ENCODE measurements around the gene EIPR1. TPM values are rescaled to one million over a fixed set of nuclear protein-coding genes. Genes with fewer than 3 reads are reported as not detected.

The EIPR1 gene
- total and polyA plus RNA-seq, 2 donors (not counting 3 experiments of a cell fraction or from before 2014, with no cell fraction given), result 30.8 to 57.3 TPM

DNA sequence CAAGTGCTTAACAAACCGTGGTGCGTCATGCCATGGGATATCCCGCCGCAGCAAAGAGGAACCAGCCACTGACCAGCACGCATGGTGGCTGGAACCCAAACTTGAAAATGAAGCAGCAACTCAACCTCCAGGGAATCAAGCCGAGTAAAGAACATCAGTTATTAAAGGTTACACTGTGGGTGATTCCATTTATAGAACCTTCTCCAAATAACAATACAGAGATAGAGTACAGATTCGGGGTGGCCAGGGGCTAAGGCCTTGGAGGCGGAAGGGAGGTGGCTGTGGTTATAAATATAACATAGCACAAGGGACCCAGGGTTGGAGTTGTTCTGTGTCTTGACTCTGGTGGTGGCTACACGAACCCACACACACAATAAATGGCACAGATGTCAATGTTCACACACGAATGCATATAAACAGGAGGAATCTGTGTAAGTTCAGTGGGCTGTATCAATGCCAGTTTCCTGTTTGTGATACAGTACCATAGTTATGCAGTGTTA is 123.1 kb downstream of the EIPR1 start:
- H2AFZ ChIP-seq (ENCODE audit: low read depth, low read length), result no peak overlapping the region
- H3K36me3 ChIP-seq (ENCODE audit: control insufficient read depth in 2 of 2, extremely low read depth in 1 of 2, insufficient read depth in 2 of 2, low read length in 2 of 2), result no peaks in the 10 kb centered on the region
- H3K4me3 ChIP-seq (replicated peaks in 1 of 3; ENCODE audit: insufficient read depth in 1 of 3, low read depth in 1 of 3, low read length in 3 of 3), result no peak overlapping the region
- intact Hi-C loops (cut with micrococcal nuclease) (no loop called here), dilution Hi-C loops (cut with MboI; ENCODE audit: extremely low pct_ligation_motif_present, low sequenced_read_pairs) (no loop called here)
- no TSS peak for BruUV-seq (replicated peaks)
- no peak overlapping the region for H3K9ac ChIP-seq (replicated peaks; ENCODE audit: extremely low read depth, insufficient read depth, low read length)
- FAIRE-seq (no peak), DNase-seq (ENCODE audit: low read depth, low spot score) (no peak)
- no peak overlapping the region for H3K27ac ChIP-seq (ENCODE audit: insufficient read depth, low read depth, low read length)
- H3K4me1 ChIP-seq (ENCODE audit: control insufficient read depth, extremely low read depth, insufficient read depth, low read length), result no peaks in the 10 kb centered on the region
- no peaks in the 10 kb centered on the region for H3K9me1 ChIP-seq (replicated peaks; ENCODE audit: control insufficient read depth, extremely low read depth, insufficient read depth, low read length)
- no peaks in the 10 kb centered on the region for H3K9me3 ChIP-seq (replicated peaks; ENCODE audit: control insufficient read depth, insufficient read depth, low read length)
- TF ChIP-seq GATA2 (IDR thresholded peaks at IDR 0.05; ENCODE audit: insufficient read depth, insufficient read length, low read depth, low read length) (no peak), POLR2A (IDR thresholded peaks at IDR 0.05; ENCODE audit: low read depth, low read length) (no peak), FOS (IDR thresholded peaks at IDR 0.05; ENCODE audit: borderline replicate concordance, insufficient read depth, low read length) (no peak), JUN (IDR thresholded peaks at IDR 0.05; ENCODE audit: borderline replicate concordance, insufficient read depth, insufficient read length, low read depth) (no peak)
- no peak overlapping the region for H3K4me2 ChIP-seq (ENCODE audit: insufficient read depth, low read length)
- no peaks in the 10 kb centered on the region for H3K79me2 ChIP-seq (ENCODE audit: control insufficient read depth, insufficient read depth, low read length)
- ChIA-PET CTCF (interaction anchor here (1.2 kb wide), 1 partner anchor 49 kb away, joined by 3 read pairs; no protein-coding TSS in a partner anchor), POLR2A (no interaction called here)
- no peaks in the 10 kb centered on the region for H3K27me3 ChIP-seq (ENCODE audit: control insufficient read depth in 2 of 2, insufficient read depth in 2 of 2, low read length in 2 of 2)
- no peaks in the 10 kb centered on the region for H4K20me1 ChIP-seq (replicated peaks; ENCODE audit: control insufficient read depth, extremely low read depth, insufficient read depth, low read length)

DNA sequence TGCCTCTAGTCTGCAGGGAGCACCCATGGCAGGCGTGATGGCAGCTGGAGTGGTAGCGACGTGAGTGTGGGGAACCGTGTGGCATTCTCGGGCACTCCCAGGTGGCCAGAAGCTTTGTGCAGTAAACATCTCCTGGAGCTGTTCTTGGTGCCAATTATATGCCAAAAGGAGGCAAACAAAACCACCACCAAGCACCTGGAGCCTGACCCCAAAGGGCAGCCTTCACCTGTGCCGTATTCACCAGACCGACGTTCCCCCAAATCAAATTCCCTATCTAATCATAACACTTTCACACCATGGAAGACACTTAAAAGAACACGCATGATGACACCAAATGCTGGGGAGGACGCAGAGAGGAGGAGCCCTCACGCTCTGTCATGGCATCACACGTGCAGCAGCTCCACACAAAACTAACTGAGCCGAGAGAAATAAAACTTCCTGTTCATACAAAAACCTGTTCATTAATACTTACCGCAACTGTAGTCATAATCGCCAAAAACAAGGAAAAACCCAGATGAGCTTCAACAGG is 123.6 kb downstream of the EIPR1 start:
- Histone ChIP-seq H4K20me1 (replicated peaks; ENCODE audit: control insufficient read depth, extremely low read depth, insufficient read depth, low read length) (no peaks in the 10 kb centered on the region), H3K36me3 (ENCODE audit: control insufficient read depth in 2 of 2, extremely low read depth in 1 of 2, insufficient read depth in 2 of 2, low read length in 2 of 2) (no peaks in the 10 kb centered on the region), H3K27ac (ENCODE audit: insufficient read depth, low read depth, low read length) (no peak overlapping the region), H3K9me1 (replicated peaks; ENCODE audit: control insufficient read depth, extremely low read depth, insufficient read depth, low read length) (no peaks in the 10 kb centered on the region), H3K79me2 (ENCODE audit: control insufficient read depth, insufficient read depth, low read length) (no peaks in the 10 kb centered on the region), H3K9ac (replicated peaks; ENCODE audit: extremely low read depth, insufficient read depth, low read length) (no peak overlapping the region), H3K9me3 (replicated peaks; ENCODE audit: control insufficient read depth, insufficient read depth, low read length) (no peaks in the 10 kb centered on the region), H3K4me3 (replicated peaks in 1 of 3; ENCODE audit: insufficient read depth in 1 of 3, low read depth in 1 of 3, low read length in 3 of 3) (no peak overlapping the region), H2AFZ (ENCODE audit: low read depth, low read length) (no peak overlapping the region), H3K4me2 (ENCODE audit: insufficient read depth, low read length) (no peak overlapping the region), H3K27me3 (ENCODE audit: control insufficient read depth in 2 of 2, insufficient read depth in 2 of 2, low read length in 2 of 2) (no peaks in the 10 kb centered on the region), H3K4me1 (ENCODE audit: control insufficient read depth, extremely low read depth, insufficient read depth, low read length) (no peaks in the 10 kb centered on the region)
- ChIA-PET CTCF (interaction anchor here (1.2 kb wide), 1 partner anchor 49 kb away, joined by 3 read pairs; no protein-coding TSS in a partner anchor), POLR2A (no interaction called here)
- FAIRE-seq (no peak), DNase-seq (ENCODE audit: low read depth, low spot score) (no peak)
- no TSS peak for BruUV-seq (replicated peaks)
- intact Hi-C loops (cut with micrococcal nuclease) (no loop called here), dilution Hi-C loops (cut with MboI; ENCODE audit: extremely low pct_ligation_motif_present, low sequenced_read_pairs) (no loop called here)
- TF ChIP-seq POLR2AphosphoS5 (IDR thresholded peaks at IDR 0.05; ENCODE audit: insufficient read depth, low read depth, low read length) (no peak), EZH2 (IDR thresholded peaks at IDR 0.05; ENCODE audit: borderline replicate concordance, low read depth, low read length, severe bottlenecking) (no peak)
